HG03103 (cell line): ENCODE data around the gene UNK.
"Not testable (repeated sequence)": the region's sequence is repeated elsewhere in the genome, so short reads cannot be mapped to it uniquely, and the experiment has no call there.

Source experiments
- ATAC-seq: cut with Tn5 transposase; IDR thresholded peaks from one replicate; pipeline ENCODE4 v1.9.1; 2021; ENCODE audit warnings: low read depth; ENCODE audit not compliant: unreplicated experiment

The UNK gene

DNA sequence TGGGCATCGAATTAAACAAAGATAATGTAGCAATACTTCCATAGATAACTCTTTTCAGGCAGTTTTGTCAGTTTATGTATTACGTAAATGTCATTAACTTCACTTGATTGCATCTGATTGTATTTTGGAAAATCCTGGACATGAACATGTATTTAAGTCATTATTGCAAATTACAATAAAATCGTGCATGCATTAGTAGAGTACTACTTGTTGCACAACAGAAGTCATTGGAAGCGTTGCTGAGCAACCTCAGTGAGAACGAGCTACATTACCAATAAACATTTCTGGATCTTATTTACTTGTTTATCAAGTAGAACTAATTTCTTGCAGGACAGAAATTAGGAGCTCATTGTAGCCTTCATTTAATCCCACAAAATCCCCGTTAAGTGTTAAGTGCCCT is 6.6 kb downstream of the UNK start:
- no peak for ATAC-seq

DNA sequence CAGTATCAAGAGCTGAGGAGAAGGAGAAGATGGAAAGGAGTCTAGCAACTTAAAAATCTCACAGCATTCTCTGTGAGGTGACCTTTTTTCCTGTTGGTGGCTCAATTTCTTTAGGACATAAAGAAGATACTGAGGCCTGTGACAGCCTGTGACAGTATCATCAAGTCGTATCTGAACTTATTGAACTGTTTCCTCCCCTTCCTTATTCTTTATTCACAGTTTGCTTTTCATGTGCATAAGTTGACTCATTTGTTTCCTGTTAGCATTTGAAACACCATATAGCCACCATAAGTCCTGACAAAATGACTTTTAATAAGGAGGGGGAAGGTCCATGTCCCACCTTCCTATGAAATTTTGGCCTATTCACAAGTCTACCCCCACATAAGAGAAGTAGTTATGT is 8.9 kb downstream of the UNK start:
- ATAC-seq: no peak

GRCh38 chr17:75795820-75796607 is 11.4 kb downstream of the UNK start:
- no peak for ATAC-seq

GRCh38 chr17:75799402-75799801 is 14.8 kb downstream of the UNK start:
- ATAC-seq: no peak

DNA sequence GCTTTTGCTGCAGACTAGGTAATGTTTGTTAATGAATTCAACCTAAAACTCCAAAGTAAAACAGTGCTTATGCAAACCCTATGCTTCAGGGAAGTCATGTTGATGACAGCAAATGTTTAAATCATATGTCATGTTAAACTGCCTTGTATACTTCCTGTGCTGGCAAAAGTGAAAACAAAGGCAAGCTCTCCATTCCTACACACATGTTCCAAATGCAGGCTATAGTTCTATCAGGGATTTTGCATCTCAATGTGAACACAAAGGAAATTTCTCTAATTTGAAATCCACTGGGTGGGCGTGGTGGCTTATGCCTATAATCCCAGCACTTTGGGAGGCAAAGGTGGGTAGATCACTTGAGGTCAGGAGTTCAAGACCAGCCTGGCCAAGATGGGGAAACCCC is 19.3 kb downstream of the UNK start:
- no peak for ATAC-seq

GRCh38 chr17:75806822-75807500 is 22.4 kb downstream of the UNK start:
- ATAC-seq: no peak

DNA sequence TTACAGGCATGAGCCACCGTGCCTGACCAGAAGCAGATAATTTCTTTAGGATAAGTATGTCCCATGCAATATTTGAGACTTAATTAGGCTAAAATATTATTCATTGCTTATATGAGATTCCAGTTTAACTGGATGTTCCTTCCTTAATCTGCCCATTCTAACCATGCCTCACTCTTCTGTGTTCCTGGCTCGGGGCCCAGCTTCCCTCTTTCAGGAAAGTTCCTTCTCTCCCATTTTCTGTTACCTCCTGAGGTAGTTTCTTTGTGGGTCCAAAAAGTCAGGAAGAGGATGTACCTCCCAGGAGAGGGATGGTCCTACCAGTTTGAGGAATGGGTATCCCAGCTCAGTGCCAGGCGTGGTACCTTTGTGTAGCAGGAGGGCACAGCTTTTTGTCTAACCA is 23.3 kb downstream of the UNK start:
- ATAC-seq: no peak

- ATAC-seq: no peak
Observed at GRCh38 chr17:75808549-75808904, 23.9 kb downstream of the UNK start.

DNA sequence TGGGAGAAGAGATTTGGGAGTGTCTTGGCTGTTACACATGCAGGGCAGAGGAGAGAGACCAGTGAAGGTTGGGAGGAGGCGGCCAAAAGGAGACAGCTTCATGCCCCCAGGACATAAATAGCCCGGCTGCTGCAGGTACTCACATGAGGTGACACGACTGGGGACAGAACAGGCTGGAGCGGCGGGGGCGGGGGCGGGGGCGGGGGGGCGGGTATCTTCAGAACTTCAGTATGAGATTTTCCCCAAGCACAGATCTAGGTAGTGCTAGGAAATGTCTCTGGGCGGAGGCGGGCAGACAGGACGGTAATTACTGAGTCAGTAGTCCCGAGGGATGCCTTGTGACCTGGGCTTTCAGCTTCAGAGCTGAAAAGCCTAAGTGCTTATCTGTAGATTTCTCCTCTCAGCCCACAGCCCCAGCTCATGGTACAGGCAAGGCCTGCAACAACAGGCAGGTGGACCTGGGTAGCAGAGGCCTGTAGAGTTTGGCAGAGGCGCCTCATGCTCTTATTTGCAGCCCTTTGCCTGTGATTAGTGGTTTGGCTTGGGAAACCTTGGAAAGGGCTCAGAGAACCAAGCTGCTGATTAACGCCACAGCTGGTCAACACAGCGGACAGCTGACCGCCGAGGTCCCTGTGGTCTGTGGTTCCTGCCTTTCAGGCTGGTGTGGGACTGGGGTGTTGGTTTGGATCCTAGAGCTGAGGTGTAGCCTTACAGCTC is 24.5 kb downstream of the UNK start:
- ATAC-seq: no peak

- ATAC-seq: no peak
Observed at GRCh38 chr17:75809631-75810111, 25.1 kb downstream of the UNK start.

- ATAC-seq: no peak
Observed at GRCh38 chr17:75810216-75810615, 25.6 kb downstream of the UNK start.

DNA sequence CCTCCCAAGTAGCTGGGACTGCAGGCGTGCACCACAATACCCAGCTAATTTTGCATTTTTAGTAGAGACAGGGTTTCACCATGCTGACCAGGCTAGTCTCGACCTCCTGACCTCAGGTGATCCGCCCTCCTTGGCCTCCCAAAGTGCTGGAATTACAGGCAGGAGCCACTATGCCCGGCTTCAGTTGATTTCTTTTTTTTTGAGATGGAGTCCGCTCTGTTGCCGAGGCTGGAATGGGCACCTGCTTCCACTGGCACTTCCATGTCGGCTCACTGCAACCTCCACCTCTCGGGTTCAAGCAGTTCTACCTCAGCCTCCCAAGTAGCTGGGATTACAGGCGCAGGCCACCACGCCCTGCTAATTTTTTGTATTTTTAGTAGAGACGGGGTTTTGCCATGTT is 26.1 kb downstream of the UNK start:
- not testable (repeated sequence) for ATAC-seq

DNA sequence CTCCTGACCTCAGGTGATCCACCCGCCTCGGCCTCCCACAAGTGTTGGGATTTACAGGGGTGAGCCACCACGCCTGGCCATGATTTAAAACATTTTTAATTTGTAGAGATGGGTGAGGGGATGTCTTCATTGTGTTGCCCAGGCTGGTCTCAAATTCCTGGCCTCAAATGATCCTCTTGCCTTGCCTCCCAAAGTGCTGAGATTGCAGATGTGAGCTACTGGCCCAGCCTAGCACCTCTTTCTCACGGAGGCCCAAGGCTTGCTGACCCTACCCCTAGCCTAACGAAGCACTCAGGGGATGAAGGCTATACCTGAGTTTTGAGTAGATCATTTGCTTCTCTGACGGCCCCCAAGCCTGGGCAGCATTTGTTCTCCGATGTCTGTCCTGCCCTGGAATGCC is 26.6 kb downstream of the UNK start:
- no peak for ATAC-seq

DNA sequence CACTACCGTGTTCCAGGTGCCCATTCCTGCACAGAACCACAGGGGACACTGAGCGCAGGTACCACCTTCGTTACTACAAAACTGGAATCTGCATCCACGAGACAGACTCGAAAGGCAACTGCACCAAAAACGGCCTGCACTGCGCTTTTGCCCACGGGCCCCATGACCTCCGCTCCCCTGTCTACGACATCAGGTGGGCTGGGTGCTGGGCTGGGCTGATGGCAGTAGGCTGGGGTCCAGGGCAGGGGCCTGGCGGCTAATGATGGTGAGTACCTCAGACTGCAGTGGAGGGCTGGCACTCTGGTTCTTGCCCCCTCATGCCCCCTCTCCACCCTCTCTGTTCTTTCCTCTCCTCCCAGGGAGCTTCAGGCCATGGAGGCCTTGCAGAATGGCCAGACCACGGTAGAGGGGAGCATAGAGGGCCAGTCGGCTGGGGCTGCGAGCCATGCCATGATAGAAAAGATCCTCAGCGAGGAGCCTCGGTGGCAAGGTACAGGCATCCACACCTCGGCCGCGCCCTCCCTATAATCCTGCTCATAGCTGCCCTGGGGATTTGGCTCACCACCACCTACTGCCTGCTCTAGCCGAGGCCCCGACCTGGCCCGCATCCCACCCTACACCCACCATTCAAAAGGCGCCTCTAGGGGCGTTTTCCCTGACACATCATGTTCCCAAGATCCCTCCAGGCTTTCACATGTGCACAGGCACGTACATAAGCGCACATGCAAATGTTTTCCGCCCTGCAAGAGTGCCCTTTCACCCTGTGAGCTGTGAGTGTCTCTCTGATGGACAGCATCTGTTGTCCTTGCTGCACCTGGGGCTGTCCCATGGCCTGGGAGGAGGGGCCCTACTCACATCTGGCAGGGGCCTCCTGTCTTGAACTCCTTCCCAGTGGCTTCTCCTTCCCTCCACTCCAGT is 27.7 kb downstream of the UNK start:
- ATAC-seq: no peak

- ATAC-seq: no peak
Observed at GRCh38 chr17:75813081-75814020, 28.7 kb downstream of the UNK start.

DNA sequence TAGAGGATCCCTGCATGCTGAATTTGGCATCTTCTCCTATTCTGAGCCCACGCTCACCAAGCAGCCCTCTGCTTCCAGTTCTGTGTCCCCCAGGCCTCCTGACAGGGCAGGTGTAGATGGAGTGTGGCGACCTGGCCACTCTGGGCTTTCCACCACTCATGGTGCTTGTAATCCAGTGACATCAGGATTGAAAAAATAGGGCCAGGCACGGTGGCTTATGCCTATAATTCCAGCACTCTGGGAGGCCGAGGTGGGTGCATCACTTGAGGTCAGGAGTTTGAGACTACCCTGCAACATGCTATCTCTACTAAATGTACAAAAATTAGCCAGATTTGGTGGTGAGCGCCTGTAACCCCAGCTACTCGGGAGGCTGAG is 29.4 kb downstream of the UNK start:
- ATAC-seq: no peak

- ATAC-seq: no peak
Observed at GRCh38 chr17:75814900-75815373, 30.3 kb downstream of the UNK start.

GRCh38 chr17:75815399-75815798 is 30.8 kb downstream of the UNK start:
- no peak for ATAC-seq

- no peak for ATAC-seq
Observed at GRCh38 chr17:75816693-75817092, 32.1 kb downstream of the UNK start.
